ENCODE data around the gene SDHAF2. TPM values are rescaled to one million over a fixed set of nuclear protein-coding genes. Genes with fewer than 3 reads are reported as not detected.

SDHAF2 gene
- total RNA-seq = 28.7 and 40.9 TPM in 2 replicates

DNA sequence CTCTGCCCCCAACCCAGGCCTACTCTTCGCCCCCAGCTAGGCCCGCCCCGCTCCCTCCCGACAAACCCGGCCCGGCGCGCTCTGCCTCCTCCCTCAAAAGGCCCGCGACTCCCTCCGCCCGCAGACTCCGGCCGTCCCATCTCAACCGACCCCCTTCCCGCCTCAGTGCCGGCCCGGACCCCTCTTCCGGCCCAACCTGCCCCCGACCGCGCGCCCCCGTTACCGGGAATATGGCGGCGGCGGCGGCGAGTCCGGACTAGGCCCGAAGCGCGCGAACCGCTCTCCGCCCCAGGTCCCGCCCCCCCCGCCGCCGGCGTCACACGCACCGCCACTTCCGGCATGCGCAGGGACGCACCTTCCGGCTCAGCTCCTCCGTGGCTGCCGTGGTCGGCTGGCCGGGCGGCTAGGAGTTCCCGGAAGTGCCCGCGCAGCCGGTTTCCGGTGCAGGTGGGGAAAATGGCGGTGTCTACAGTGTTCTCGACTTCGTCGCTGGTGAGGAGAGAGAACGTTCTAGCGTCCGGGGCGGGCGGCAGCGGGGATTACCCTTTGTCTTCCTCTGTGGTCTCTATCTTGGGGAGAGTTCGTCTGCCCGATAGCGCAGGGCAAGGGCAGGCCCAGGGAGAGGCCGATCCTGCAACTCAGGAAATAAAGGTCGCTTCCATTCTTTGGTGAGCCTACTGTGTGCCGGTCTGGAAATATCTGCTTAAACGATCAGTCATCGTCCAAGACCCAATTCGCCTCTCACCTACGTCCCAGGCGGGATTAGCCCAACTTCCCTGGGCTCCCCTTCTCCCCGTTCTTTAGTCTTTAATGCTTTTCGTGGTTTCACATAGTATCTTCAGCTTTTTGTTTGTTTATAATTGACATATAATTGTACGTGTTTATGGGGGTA, at the start of gene SDHAF2, which contains the start of gene CPSF7:
TSS of gene SDHAF2 (plus strand) at position 434 of the 892 bp plus-strand sequence. CDS start at position 457, 23 bp downstream.
TSS of gene CPSF7 (minus strand) at position 285 of the 892 bp plus-strand sequence. CDS start 740 bp downstream, outside the sequence.

Other genes with a start within 250 kb of the SDHAF2 start
- 1.1 TPM in 1 of 2 replicates, not detected in the other for gene PGA3, start 226.6 kb upstream of the SDHAF2 start, total RNA-seq
- 2.5 TPM in 1 of 2 replicates, not detected in the other for gene PGA4, start 207.8 kb upstream of the SDHAF2 start, total RNA-seq
- gene PGA5, start 188.9 kb upstream of the SDHAF2 start, total RNA-seq = 0.65 TPM in 1 of 2 replicates, not detected in the other
- 1.4 and 1.9 TPM in 2 replicates for gene VWCE, start 134.8 kb upstream of the SDHAF2 start, total RNA-seq
- gene DDB1, start 97.0 kb upstream of the SDHAF2 start, total RNA-seq = 283 and 295 TPM in 2 replicates
- gene TKFC, start 96.9 kb upstream of the SDHAF2 start, total RNA-seq = 29.8 and 34.7 TPM in 2 replicates
- 51.8 and 71.0 TPM in 2 replicates for gene CYB561A3, start 68.2 kb upstream of the SDHAF2 start, total RNA-seq
- 23.6 and 24.1 TPM in 2 replicates for gene TMEM138, start 67.8 kb upstream of the SDHAF2 start, total RNA-seq
- gene TMEM216, start 37.5 kb upstream of the SDHAF2 start, total RNA-seq = 7.3 and 9.3 TPM in 2 replicates
- 22.3 and 25.6 TPM in 2 replicates for gene CPSF7, start 149 bp upstream of the SDHAF2 start, total RNA-seq
- gene LRRC10B, start 78.6 kb downstream of the SDHAF2 start, total RNA-seq = 0.20 TPM in 1 of 2 replicates, not detected in the other
- 7.4 and 40.1 TPM in 2 replicates for gene SYT7, start 151.0 kb downstream of the SDHAF2 start, total RNA-seq